Activated T-cell treated with anti-CD3 and anti-CD28 coated beads, Interleukin-2, amount 50 U/mL, for 4 hours (primary cell): ENCODE data around the gene TCAIM. TPM values are rescaled to one million over a fixed set of nuclear protein-coding genes. Genes with fewer than 3 reads are reported as not detected.
"Not testable (repeated sequence)": the region's sequence is repeated elsewhere in the genome, so short reads cannot be mapped to it uniquely, and the experiment has no call there.

Experiments used
- ATAC-seq, 2 donors: fragments of 200-7000 bp; cut with Tn5 transposase; one replicate each; pipeline ENCODE4 v1.10.0; 2021
- DNase-seq: peaks from one replicate; pipeline ENCODE4 v3.0.0-alpha.2; 2020
- H3K27me3 Mint-ChIP-seq: one replicate; pipeline ENCODE4 v1.8.0; 2021; ENCODE audit warnings: low read depth, mixed read lengths
- H3K36me3 Mint-ChIP-seq: one replicate; pipeline ENCODE4 v1.8.0; 2022; ENCODE audit warnings: mixed read lengths; ENCODE audit not compliant: insufficient read depth
- H3K4me1 Mint-ChIP-seq: one replicate; pipeline ENCODE4 v1.8.0; 2021; ENCODE audit warnings: low read depth, mixed read lengths
- H3K4me3 Mint-ChIP-seq: one replicate; pipeline ENCODE4 v1.8.0; 2021; ENCODE audit warnings: mild to moderate bottlenecking, moderate library complexity, mixed read lengths
- H3K9me3 Mint-ChIP-seq: one replicate; pipeline ENCODE4 v1.8.0; 2021; ENCODE audit warnings: mixed read lengths
- total RNA-seq, 3 donors: library from RNA; stranded (reverse); gene quantifications; one replicate each; pipeline ENCODE4 v1.2.1, GENCODE V29; 2021

TCAIM gene
- total RNA-seq, 3 donors from 2014 or later: 8.2 to 9.0 (median 8.6) TPM

GRCh38 chr3:44415421-44415820 is 76.9 kb downstream of the TCAIM start:
- Mint-ChIP-seq H3K4me1 (no peaks in the 10 kb centered on the region), H3K9me3 (no peaks in the 10 kb centered on the region), H3K4me3 (no peak overlapping the region), H3K27me3 (no peaks in the 10 kb centered on the region), H3K36me3 (no peaks in the 10 kb centered on the region)
- DNase-seq (no peak), ATAC-seq (no peak)

GRCh38 chr3:44416031-44417030 is 77.8 kb downstream of the TCAIM start:
- ATAC-seq: no peak
- no peaks in the 10 kb centered on the region for H3K9me3 Mint-ChIP-seq
- no peak for DNase-seq
- H3K4me3 Mint-ChIP-seq: no peak overlapping the region
- H3K4me1 Mint-ChIP-seq: no peaks in the 10 kb centered on the region
- H3K36me3 Mint-ChIP-seq: no peaks in the 10 kb centered on the region
- no peaks in the 10 kb centered on the region for H3K27me3 Mint-ChIP-seq

GRCh38 chr3:44418118-44418517 is 79.6 kb downstream of the TCAIM start:
- not testable (repeated sequence) for ATAC-seq, H3K4me1 Mint-ChIP-seq, H3K9me3 Mint-ChIP-seq, H3K36me3 Mint-ChIP-seq, H3K4me3 Mint-ChIP-seq, DNase-seq, H3K27me3 Mint-ChIP-seq

- Mint-ChIP-seq H3K36me3 (no peaks in the 10 kb centered on the region), H3K4me3 (no peak overlapping the region), H3K9me3 (no peaks in the 10 kb centered on the region), H3K4me1 (no peaks in the 10 kb centered on the region), H3K27me3 (peaks cover 2% of the 10 kb centered on the region)
- ATAC-seq (no peak), DNase-seq (no peak)
These were observed 80.0 kb downstream of the TCAIM start for GRCh38 chr3:44418549-44418948.

- Mint-ChIP-seq H3K27me3 (peaks cover 3% of the 10 kb centered on the region), H3K4me1 (no peaks in the 10 kb centered on the region), H3K4me3 (no peak overlapping the region), H3K36me3 (no peaks in the 10 kb centered on the region), H3K9me3 (no peaks in the 10 kb centered on the region)
- no peak for ATAC-seq
- no peak for DNase-seq
These were observed 80.8 kb downstream of the TCAIM start for GRCh38 chr3:44419116-44419922.

DNA sequence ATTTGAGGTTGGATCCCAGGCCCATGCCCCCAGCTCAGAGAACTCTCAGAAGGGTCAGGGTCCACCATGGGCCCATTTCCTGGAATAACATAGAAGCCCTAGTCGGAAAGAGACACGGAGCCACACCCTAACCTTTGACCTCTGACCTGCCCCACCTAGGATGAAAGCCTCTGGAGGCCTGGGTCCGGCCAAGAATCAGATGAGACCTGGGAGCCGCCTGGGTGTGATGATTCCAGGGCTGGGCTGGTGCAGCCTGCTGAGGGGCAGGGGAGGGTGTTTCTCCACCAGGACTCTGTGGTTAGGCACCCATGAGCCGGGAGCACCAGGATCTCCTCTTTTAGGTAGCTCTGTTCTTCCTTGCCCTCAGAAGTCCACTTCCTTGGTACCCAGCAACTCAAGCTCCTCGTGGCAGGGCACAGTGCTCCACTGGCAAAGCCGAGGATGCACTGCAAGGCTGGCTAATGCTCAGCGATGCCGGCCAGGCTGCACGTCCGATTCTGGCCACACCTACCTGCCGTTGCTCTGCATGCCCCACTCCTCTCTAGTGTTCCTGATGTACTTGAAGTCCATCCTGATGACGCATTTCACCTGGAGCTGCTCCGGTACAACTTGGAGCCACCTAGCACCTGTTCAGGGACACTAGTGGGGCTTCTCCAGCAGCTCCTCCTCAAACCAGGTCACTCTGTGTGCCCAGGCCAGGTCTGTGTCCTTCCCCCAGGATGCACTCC is 81.5 kb downstream of the TCAIM start:
- ATAC-seq: no peak
- no peaks in the 10 kb centered on the region for H3K36me3 Mint-ChIP-seq
- no peaks in the 10 kb centered on the region for H3K4me1 Mint-ChIP-seq
- H3K9me3 Mint-ChIP-seq: no peaks in the 10 kb centered on the region
- H3K27me3 Mint-ChIP-seq: peaks cover 6% of the 10 kb centered on the region
- no peak overlapping the region for H3K4me3 Mint-ChIP-seq
- DNase-seq: no peak

- Mint-ChIP-seq H3K36me3 (no peaks in the 10 kb centered on the region), H3K27me3 (peaks cover 6% of the 10 kb centered on the region), H3K4me1 (no peaks in the 10 kb centered on the region), H3K4me3 (no peak overlapping the region), H3K9me3 (no peaks in the 10 kb centered on the region)
- ATAC-seq: no peak
- no peak for DNase-seq
These were observed 82.1 kb downstream of the TCAIM start for GRCh38 chr3:44420676-44421075.

DNA sequence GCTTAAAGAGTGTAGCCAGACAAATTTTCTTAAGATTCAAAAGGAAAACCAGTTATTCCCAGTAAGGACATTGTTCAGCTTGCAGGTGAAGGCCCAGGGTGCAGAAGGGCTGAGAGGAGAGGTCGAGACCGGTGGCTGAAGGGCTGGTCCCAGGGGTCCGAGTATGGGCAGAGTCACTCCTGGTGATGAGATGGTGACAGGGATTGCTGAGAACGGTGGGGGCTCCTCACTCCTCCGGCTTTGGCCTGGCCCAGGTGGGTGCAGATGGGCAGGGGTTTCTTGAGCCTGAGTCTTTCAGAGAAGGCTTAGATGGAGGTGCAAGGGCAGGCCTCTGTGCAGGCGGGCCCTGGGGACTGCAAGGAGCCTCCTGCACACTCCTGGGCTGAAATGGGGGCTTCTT is 82.7 kb downstream of the TCAIM start:
- peaks cover 6% of the 10 kb centered on the region for H3K27me3 Mint-ChIP-seq
- no peaks in the 10 kb centered on the region for H3K4me1 Mint-ChIP-seq
- H3K36me3 Mint-ChIP-seq: no peaks in the 10 kb centered on the region
- DNase-seq: no peak
- ATAC-seq: no peak
- no peak overlapping the region for H3K4me3 Mint-ChIP-seq
- H3K9me3 Mint-ChIP-seq: no peaks in the 10 kb centered on the region

DNA sequence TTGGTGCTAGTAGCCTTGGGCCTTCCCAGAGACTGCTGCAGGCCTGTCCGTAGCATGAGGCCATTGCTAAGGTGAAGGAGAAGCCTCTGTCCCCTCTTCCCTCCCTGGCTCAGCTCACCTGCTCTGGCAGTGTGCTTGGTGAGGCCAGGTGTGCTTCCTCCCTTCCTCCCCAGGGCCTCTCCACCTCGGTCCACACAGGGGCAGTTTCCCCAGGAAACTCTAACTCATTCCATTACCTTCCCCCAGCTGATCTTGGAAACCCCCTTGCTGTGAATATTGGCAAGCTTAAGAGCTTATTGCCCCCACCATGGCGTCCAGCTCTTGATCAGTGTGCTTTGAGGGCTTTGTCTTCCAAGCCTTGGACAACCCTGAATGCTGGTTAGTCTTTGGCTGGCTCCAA is 86.2 kb downstream of the TCAIM start:
- H3K27me3 Mint-ChIP-seq: peaks cover 6% of the 10 kb centered on the region
- H3K9me3 Mint-ChIP-seq: no peaks in the 10 kb centered on the region
- H3K4me1 Mint-ChIP-seq: no peaks in the 10 kb centered on the region
- ATAC-seq (no peak), DNase-seq (no peak)
- no peak overlapping the region for H3K4me3 Mint-ChIP-seq
- no peaks in the 10 kb centered on the region for H3K36me3 Mint-ChIP-seq

DNA sequence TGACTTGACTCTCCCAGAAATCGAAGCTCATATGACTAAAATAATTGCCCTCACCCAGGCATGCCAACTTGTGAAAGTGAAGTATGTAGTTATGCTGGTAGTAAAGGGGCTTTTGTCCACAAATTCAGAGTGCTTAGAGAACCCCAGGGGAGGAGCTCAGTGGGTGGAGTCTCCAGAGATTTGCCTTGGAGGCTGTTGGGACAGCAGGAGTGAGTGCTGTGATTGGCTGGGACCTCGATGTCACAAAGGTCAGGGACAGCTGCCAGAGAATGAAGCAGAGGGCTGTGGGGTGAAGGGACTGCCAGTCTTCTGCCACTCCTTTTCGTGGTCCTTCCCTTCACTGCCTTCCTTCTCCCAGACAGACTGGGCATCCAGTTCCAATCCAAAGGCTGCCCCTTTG is 89.1 kb downstream of the TCAIM start:
- Mint-ChIP-seq H3K36me3 (no peaks in the 10 kb centered on the region), H3K4me1 (no peaks in the 10 kb centered on the region), H3K4me3 (no peak overlapping the region), H3K9me3 (no peaks in the 10 kb centered on the region), H3K27me3 (peaks cover 4% of the 10 kb centered on the region)
- DNase-seq (no peak), ATAC-seq (no peak)

- DNase-seq: no peak
- ATAC-seq: no peak
- no peaks in the 10 kb centered on the region for H3K9me3 Mint-ChIP-seq
- no peak overlapping the region for H3K4me3 Mint-ChIP-seq
- peaks cover 4% of the 10 kb centered on the region for H3K27me3 Mint-ChIP-seq
- H3K36me3 Mint-ChIP-seq: no peaks in the 10 kb centered on the region
- no peaks in the 10 kb centered on the region for H3K4me1 Mint-ChIP-seq
These were observed 90.3 kb downstream of the TCAIM start for GRCh38 chr3:44428910-44429309.

GRCh38 chr3:44429459-44429858 is 90.9 kb downstream of the TCAIM start:
- no peak for DNase-seq
- no peaks in the 10 kb centered on the region for H3K36me3 Mint-ChIP-seq
- peaks cover 1% of the 10 kb centered on the region for H3K27me3 Mint-ChIP-seq
- no peak for ATAC-seq
- no peak overlapping the region for H3K4me3 Mint-ChIP-seq
- no peaks in the 10 kb centered on the region for H3K4me1 Mint-ChIP-seq
- no peaks in the 10 kb centered on the region for H3K9me3 Mint-ChIP-seq

DNA sequence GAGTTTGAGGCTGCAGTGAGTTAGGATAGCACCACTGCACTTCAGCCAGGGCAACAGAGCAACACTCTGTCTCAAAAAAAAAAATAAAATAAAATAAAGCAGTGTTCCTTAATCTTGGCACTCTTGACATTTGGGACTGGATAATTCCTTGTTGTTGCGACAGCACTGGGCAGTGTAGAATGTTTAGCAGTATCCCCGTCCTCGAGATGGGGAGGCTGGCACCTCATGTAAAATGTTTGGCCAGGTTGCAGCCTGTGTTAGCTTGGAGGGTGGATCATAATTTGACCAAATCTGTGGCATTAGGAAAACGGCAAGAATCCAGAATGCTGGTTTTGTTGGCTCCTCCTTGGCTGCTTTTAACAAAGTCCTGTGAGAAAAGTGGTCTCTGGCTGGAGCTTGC is 91.9 kb downstream of the TCAIM start:
- no peaks in the 10 kb centered on the region for H3K36me3 Mint-ChIP-seq
- no peaks in the 10 kb centered on the region for H3K27me3 Mint-ChIP-seq
- no peaks in the 10 kb centered on the region for H3K4me1 Mint-ChIP-seq
- H3K9me3 Mint-ChIP-seq: no peaks in the 10 kb centered on the region
- ATAC-seq: no peak
- no peak overlapping the region for H3K4me3 Mint-ChIP-seq
- no peak for DNase-seq

GRCh38 chr3:44434834-44435510 is 96.4 kb downstream of the TCAIM start:
- H3K27me3 Mint-ChIP-seq: no peaks in the 10 kb centered on the region
- H3K9me3 Mint-ChIP-seq: no peaks in the 10 kb centered on the region
- no peak for DNase-seq

More at GRCh38 chr3:44434834-44435510, 96.4 kb downstream of the TCAIM start:
- Mint-ChIP-seq H3K4me3 (no peak overlapping the region), H3K36me3 (no peaks in the 10 kb centered on the region), H3K4me1 (peaks cover 13% of the 10 kb centered on the region)
- ATAC-seq: no peak
